ENCODE measurements around the gene PPT2. TPM values are rescaled to one million over a fixed set of nuclear protein-coding genes. Genes with fewer than 3 reads are reported as not detected.
A peak's percentile ranks its signal among the peaks of the same experiment; 100 is the strongest.

PPT2 gene
- total RNA-seq, 1 experiment from 2014 or later, result 46.3 TPM

- Histone ChIP-seq H3K4ac (ENCODE audit: low read depth, low read length) (no peak overlapping the region), H2BK20ac (ENCODE audit: low read depth, low read length, poor library complexity, severe bottlenecking) (no peak overlapping the region)
- WGBS (ENCODE audit: extremely low coverage, insufficient read length, low lambda C conversion rate), result no CpG with 5 or more reads among the region's 15 CpGs
These were observed 38.0 kb downstream of the PPT2 start for GRCh38 chr6:32191696-32192607.

More at GRCh38 chr6:32191696-32192607, 38.0 kb downstream of the PPT2 start:
- H3K23ac ChIP-seq (ENCODE audit: insufficient read length, low read depth, low read length), result no peak overlapping the region
- TF ChIP-seq CTCF (conservative IDR thresholded peaks at IDR 0.05), result no peak
- Mint-ChIP-seq H3K4me1 (peaks cover 54 to 59% of the 10 kb centered on the region in 2 experiments), H3K27me3 (ENCODE audit: low read depth) (no peaks in the 10 kb centered on the region), H3K36me3 (ENCODE audit: insufficient read depth in 1 of 3, low read depth in 3 of 3) (peaks cover 7 to 21% (median 18%) of the 10 kb centered on the region in 3 experiments; a peak in 6 of 7 replicates), H3K9me3 (no peaks in the 10 kb centered on the region; a peak in 1 of 5 replicates), H3K27ac (peak overlapping the region; percentile 39 to 74 (median 40); a peak in 6 of 7 replicates), H3K4me3 (peak overlapping the region; percentile 22 to 44; a peak in 3 of 5 replicates)
- H3K4me2 ChIP-seq (ENCODE audit: insufficient read depth, insufficient read length, low read length), result no peak overlapping the region
- H2AFZ ChIP-seq (ENCODE audit: low read length), result no peak overlapping the region
- no peak overlapping the region for H2BK120ac ChIP-seq (ENCODE audit: low read depth, low read length, poor library complexity, severe bottlenecking)
- no peak overlapping the region for H2AK5ac ChIP-seq (ENCODE audit: insufficient read length, low read length)
- no peak overlapping the region for H3K56ac ChIP-seq (ENCODE audit: insufficient read length, low read depth, low read length)
- no peak overlapping the region for H3K9ac ChIP-seq (ENCODE audit: extremely low read depth, insufficient read length, low read length)
- no peak overlapping the region for H3K18ac ChIP-seq (ENCODE audit: insufficient read length, low read depth, low read length)
- H2BK15ac ChIP-seq (ENCODE audit: low read depth, low read length), result no peak overlapping the region
- peak; percentile 24 for DNase-seq
- H4K5ac ChIP-seq (ENCODE audit: insufficient read length, low read depth, low read length), result no peak overlapping the region
- H4K8ac ChIP-seq (replicated peaks; ENCODE audit: insufficient read length, low read depth, low read length), result no peak overlapping the region
- no peaks in the 10 kb centered on the region for H3K27me3 ChIP-seq (ENCODE audit: insufficient read depth, low read length)
- H3K79me1 ChIP-seq (ENCODE audit: insufficient read depth, low read depth, low read length, poor library complexity, severe bottlenecking), result no peaks in the 10 kb centered on the region
- H3T11ph ChIP-seq (ENCODE audit: low read length), result no peak overlapping the region
- H3K23me2 ChIP-seq (ENCODE audit: insufficient read length, low read depth, low read length, poor library complexity, severe bottlenecking), result peaks cover 17% of the 10 kb centered on the region
- no peak overlapping the region for H3K27ac ChIP-seq (ENCODE audit: insufficient read length, low read depth, low read length)
- H4K91ac ChIP-seq (ENCODE audit: insufficient read length, low read depth, low read length), result no peak overlapping the region
- no peaks in the 10 kb centered on the region for H4K20me1 ChIP-seq (ENCODE audit: control insufficient read depth, insufficient read depth, insufficient read length)
- no peak overlapping the region for H2BK5ac ChIP-seq (ENCODE audit: insufficient read length, low read length)
- H3K79me2 ChIP-seq (ENCODE audit: insufficient read depth, low read length), result no peaks in the 10 kb centered on the region
- H3K14ac ChIP-seq (ENCODE audit: insufficient read depth, low read length), result no peak overlapping the region; the same call in 1 of the 2 replicates
- no peak overlapping the region for H2BK12ac ChIP-seq (ENCODE audit: insufficient read length, low read depth, low read length)
- H3K9me3 ChIP-seq (ENCODE audit: control insufficient read depth, low read depth, low read length), result no peaks in the 10 kb centered on the region
- H3K4me1 ChIP-seq (ENCODE audit: insufficient read depth, low read length), result peaks cover 7% of the 10 kb centered on the region
